HG03060 (cell line): Measurements from ENCODE around the gene S100A9.
"Not testable (repeated sequence)": the region's sequence is repeated elsewhere in the genome, so short reads cannot be mapped to it uniquely, and the experiment has no call there.

Experiments used
- ATAC-seq: cut with Tn5 transposase; IDR thresholded peaks from one replicate; pipeline ENCODE4 v1.9.1; 2021; ENCODE audit warnings: low read depth, moderate number of reproducible peaks; ENCODE audit not compliant: unreplicated experiment

The S100A9 gene

DNA sequence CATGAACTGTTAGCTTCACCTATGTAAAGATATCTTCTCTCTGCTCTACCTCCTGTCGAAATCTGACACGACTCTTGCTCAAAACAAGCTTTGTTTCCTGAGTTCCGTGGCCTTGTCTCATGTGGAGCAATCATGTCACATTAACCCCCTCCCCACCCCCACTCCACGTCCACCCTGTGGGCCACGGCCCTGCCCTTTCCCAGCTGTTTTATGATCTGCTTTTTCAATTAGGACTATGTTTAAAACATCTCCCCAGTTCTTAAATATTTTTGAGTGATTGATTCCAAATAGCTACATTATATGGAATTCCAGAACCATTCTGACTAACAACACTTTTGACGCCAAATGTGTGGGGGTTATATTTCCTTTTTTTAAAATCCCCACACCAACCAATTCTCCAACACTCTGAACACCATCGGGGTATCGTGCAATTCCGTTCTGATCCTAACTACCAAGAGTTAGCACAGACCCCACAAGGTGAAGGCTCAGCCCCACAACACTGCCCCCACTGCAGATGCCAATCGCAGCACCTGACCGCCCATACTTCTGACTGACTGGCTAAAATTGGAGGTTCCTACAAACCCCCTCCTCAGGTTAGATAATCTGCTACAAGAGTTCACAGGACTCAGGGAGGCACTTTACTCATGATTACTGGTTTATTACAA, 45.9 kb downstream of the S100A9 start:
- no peak for ATAC-seq

DNA sequence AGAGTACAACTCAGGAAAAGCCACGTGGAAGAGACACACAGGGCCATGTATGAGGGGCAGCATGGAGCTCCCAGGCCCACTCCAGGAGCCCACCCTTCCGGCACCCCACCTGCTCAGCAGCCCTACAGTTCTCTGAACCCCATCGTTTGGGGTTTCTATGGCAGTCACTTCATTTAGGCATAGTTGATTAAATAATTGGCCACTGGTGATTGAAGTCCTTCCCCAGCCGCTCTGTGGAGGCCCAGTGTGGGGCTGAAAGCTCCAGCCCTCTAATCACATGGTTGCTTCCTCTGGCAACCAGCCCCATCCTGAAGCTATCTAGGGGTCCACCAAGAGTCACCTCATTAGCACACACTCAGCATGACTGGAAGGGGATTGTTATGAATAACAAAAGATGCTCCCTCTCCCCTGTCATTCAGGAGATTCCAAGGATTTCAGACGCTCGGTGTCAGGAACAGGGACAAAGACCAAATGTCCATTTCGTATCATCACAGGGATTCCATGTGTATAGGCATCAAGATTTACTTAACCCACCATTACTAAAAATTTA, 46.5 kb downstream of the S100A9 start:
- ATAC-seq = no peak

DNA sequence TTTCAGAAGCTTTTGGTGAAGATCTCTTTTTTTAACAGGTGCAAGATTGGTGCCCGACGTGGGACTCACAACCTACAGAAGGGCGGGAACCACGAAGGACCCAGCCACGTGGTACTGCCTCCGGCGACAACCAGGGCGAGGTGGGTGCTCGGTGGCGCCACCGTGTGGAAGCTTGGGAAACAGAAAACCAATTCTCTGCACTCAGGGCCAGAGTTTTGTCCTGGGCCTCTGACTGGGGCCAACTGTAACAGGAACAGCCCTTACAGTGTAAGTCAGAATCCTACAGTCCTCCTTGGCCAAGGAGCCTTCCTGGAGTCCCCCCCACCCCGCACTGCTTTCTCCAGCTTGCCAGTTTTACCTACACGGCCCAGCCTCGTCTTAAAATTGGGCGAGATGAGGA, 47.1 kb downstream of the S100A9 start:
- ATAC-seq = no peak

DNA sequence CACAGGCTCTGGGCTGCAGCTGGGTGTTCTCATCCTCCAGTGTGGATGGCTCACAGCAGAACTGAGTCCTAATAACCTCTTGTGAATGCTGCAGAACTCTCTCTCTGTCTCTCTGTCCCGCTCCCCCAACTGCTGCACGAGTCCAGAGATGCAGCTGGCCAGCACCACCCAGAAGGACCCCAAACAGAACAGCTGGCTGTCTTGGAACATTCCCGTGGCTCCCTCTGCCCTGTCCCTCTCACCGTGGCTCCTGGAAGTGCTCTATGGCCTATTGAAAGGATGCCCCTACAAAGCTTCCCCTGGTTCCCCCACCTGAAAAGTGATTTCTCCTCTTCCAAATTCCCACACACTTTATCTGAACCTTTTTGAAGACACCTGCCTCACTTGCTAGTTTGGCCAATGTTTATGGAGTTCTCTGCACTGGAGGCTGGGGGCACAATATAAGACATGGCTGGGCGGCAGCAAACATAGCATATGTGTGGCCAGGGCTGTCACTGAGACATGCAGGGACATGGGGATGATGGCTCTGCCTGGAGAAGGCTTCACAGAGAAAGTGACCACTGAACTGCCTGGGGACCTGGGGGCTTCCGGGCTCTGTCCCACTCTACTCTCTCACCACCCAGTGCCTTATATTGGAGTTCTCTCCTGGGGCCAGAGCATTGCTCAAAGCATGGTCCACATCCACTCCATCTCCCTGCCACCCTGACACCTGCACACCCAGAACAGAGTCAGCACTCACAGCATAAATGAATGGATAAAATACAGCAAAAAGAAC, 48.4 kb downstream of the S100A9 start:
- not testable (repeated sequence) for ATAC-seq

DNA sequence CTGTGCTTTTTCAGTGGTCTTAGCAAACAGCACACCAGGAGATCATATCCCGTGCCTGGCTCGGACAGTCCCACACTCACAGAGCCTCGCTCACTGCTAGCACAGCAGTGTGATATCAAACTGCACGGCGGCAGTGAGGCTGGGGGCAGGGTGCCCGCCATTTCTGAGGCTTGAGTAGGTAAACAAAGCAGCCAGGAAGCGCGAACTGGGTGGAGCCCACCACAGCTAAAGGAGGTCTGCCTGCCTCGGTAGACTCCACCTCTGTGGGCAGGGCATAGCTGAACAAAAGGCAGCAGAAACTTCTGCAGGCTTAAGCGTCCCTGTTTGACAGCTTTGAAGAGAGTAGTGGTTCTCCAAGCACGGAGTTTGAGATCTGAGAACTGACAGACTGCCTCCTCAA, 49.6 kb downstream of the S100A9 start:
- ATAC-seq = not testable (repeated sequence)
